Stimulated activated naive CD8-positive, alpha-beta T cell treated with anti-CD3 and anti-CD28 coated beads, Interleukin-15, amount 100 ng/mL, for 72 hours (primary cell): ENCODE data around the gene PDE4D.
"Not testable (repeated sequence)": the region's sequence is repeated elsewhere in the genome, so short reads cannot be mapped to it uniquely, and the experiment has no call there.

Experiments used
- ATAC-seq: fragments of 150-1000 bp; cut with Tn5 transposase; 2 replicates; pipeline ENCODE4 v1.10.0; 2021; ENCODE audit warnings: mild to moderate bottlenecking, moderate library complexity
- DNase-seq, 2 donors: peaks; one replicate each; pipeline ENCODE4 v3.0.0; 2021 to 2022
- H3K27ac Mint-ChIP-seq, 2 donors: one replicate each; pipeline ENCODE4 v1.8.0; 2022; ENCODE audit warnings: mild to moderate bottlenecking in 2 of 2, mixed read lengths in 2 of 2, moderate library complexity in 2 of 2
- H3K27me3 Mint-ChIP-seq: one replicate; pipeline ENCODE4 v1.8.0; 2022; ENCODE audit warnings: mixed read lengths
- H3K4me1 Mint-ChIP-seq: one replicate; pipeline ENCODE4 v1.8.0; 2022; ENCODE audit warnings: mild to moderate bottlenecking, mixed read lengths
- H3K4me3 Mint-ChIP-seq, 2 donors: one replicate each; pipeline ENCODE4 v1.8.0; 2022; ENCODE audit warnings: mild to moderate bottlenecking in 2 of 2, mixed read lengths in 2 of 2, moderate library complexity in 1 of 2
- H3K9me3 Mint-ChIP-seq, 2 donors: one replicate each; pipeline ENCODE4 v1.8.0; 2022; ENCODE audit warnings: mixed read lengths in 2 of 2

Gene PDE4D

GRCh38 chr5:58974083-58974482 lies 919.4 kb downstream of the PDE4D start:
- Mint-ChIP-seq H3K9me3 (no peaks in the 10 kb centered on the region), H3K27me3 (no peaks in the 10 kb centered on the region), H3K27ac (peak overlapping the region in 1 of 2 donors; percentile 19), H3K4me3 (no peak overlapping the region), H3K4me1 (peaks cover 10% of the 10 kb centered on the region)
- DNase-seq (no peak), ATAC-seq (no peak)

GRCh38 chr5:58972301-58972700 lies 921.2 kb downstream of the PDE4D start:
- ATAC-seq (no peak), DNase-seq (no peak)
- Mint-ChIP-seq H3K27me3 (no peaks in the 10 kb centered on the region), H3K27ac (no peak overlapping the region), H3K4me3 (no peak overlapping the region), H3K9me3 (no peaks in the 10 kb centered on the region), H3K4me1 (peaks cover 10% of the 10 kb centered on the region)

- no peak overlapping the region for H3K27ac Mint-ChIP-seq
- H3K27me3 Mint-ChIP-seq = no peaks in the 10 kb centered on the region
- ATAC-seq (no peak), DNase-seq (no peak)
- H3K4me1 Mint-ChIP-seq = peaks cover 10% of the 10 kb centered on the region
- H3K4me3 Mint-ChIP-seq = no peak overlapping the region
- no peaks in the 10 kb centered on the region for H3K9me3 Mint-ChIP-seq
Observed at GRCh38 chr5:58970766-58971165, 922.8 kb downstream of the PDE4D start.

GRCh38 chr5:58969795-58970194 lies 923.7 kb downstream of the PDE4D start:
- H3K4me3 Mint-ChIP-seq = no peak overlapping the region
- H3K27ac Mint-ChIP-seq = peak overlapping the region in 1 of 2 donors; percentile 23
- ATAC-seq = peak; percentile 62
- DNase-seq = no peak
- H3K27me3 Mint-ChIP-seq = no peaks in the 10 kb centered on the region
- peaks cover 8% of the 10 kb centered on the region for H3K4me1 Mint-ChIP-seq
- no peaks in the 10 kb centered on the region for H3K9me3 Mint-ChIP-seq

GRCh38 chr5:58969253-58969652 lies 924.3 kb downstream of the PDE4D start:
- peaks cover 2% of the 10 kb centered on the region for H3K4me1 Mint-ChIP-seq
- no peaks in the 10 kb centered on the region for H3K27me3 Mint-ChIP-seq
- H3K27ac Mint-ChIP-seq = no peak overlapping the region
- no peaks in the 10 kb centered on the region for H3K9me3 Mint-ChIP-seq
- ATAC-seq (no peak), DNase-seq (no peak)
- no peak overlapping the region for H3K4me3 Mint-ChIP-seq

- Mint-ChIP-seq H3K4me3 (no peak overlapping the region), H3K27me3 (no peaks in the 10 kb centered on the region), H3K9me3 (no peaks in the 10 kb centered on the region), H3K4me1 (no peaks in the 10 kb centered on the region), H3K27ac (peak overlapping the region in 1 of 2 donors; percentile 72)
- ATAC-seq (peak; percentile 2), DNase-seq (no peak)
Observed at GRCh38 chr5:58968350-58968749, 925.2 kb downstream of the PDE4D start.

GRCh38 chr5:58967597-58968281 lies 925.8 kb downstream of the PDE4D start:
- Mint-ChIP-seq H3K27me3 (no peaks in the 10 kb centered on the region), H3K9me3 (no peaks in the 10 kb centered on the region), H3K27ac (peak overlapping the region; percentile 52 to 72), H3K4me3 (no peak overlapping the region), H3K4me1 (no peaks in the 10 kb centered on the region)
- DNase-seq = no peak
- ATAC-seq = peak; percentile 58

GRCh38 chr5:58965677-58966414 lies 927.7 kb downstream of the PDE4D start:
- ATAC-seq (no peak), DNase-seq (no peak)
- H3K4me3 Mint-ChIP-seq = no peak overlapping the region
- H3K27me3 Mint-ChIP-seq = no peaks in the 10 kb centered on the region
- no peaks in the 10 kb centered on the region for H3K9me3 Mint-ChIP-seq
- peak overlapping the region in 1 of 2 donors; percentile 12 for H3K27ac Mint-ChIP-seq
- H3K4me1 Mint-ChIP-seq = no peaks in the 10 kb centered on the region

GRCh38 chr5:58963821-58964220 lies 929.7 kb downstream of the PDE4D start:
- Mint-ChIP-seq H3K9me3 (no peaks in the 10 kb centered on the region), H3K27me3 (no peaks in the 10 kb centered on the region), H3K4me3 (no peak overlapping the region), H3K27ac (no peak overlapping the region), H3K4me1 (no peaks in the 10 kb centered on the region)
- no peak for DNase-seq
- ATAC-seq = no peak

- Mint-ChIP-seq H3K9me3 (no peaks in the 10 kb centered on the region), H3K4me1 (no peaks in the 10 kb centered on the region), H3K27me3 (no peaks in the 10 kb centered on the region), H3K4me3 (no peak overlapping the region), H3K27ac (no peak overlapping the region)
- ATAC-seq = no peak
- no peak for DNase-seq
Observed at GRCh38 chr5:58963361-58963760, 930.2 kb downstream of the PDE4D start.

- DNase-seq = no peak
- Mint-ChIP-seq H3K4me1 (no peaks in the 10 kb centered on the region), H3K4me3 (no peak overlapping the region), H3K27ac (no peak overlapping the region), H3K9me3 (no peaks in the 10 kb centered on the region), H3K27me3 (no peaks in the 10 kb centered on the region)
- no peak for ATAC-seq
Observed at GRCh38 chr5:58961631-58962280, 931.8 kb downstream of the PDE4D start.

- ATAC-seq (no peak), DNase-seq (no peak)
- Mint-ChIP-seq H3K4me1 (no peaks in the 10 kb centered on the region), H3K27me3 (no peaks in the 10 kb centered on the region), H3K4me3 (no peak overlapping the region), H3K27ac (no peak overlapping the region), H3K9me3 (no peaks in the 10 kb centered on the region)
Observed at GRCh38 chr5:58958701-58959100, 934.8 kb downstream of the PDE4D start.

GRCh38 chr5:58953218-58953617 lies 940.3 kb downstream of the PDE4D start:
- H3K27ac Mint-ChIP-seq, H3K9me3 Mint-ChIP-seq, DNase-seq, ATAC-seq, H3K27me3 Mint-ChIP-seq, H3K4me1 Mint-ChIP-seq, H3K4me3 Mint-ChIP-seq: not testable (repeated sequence)

- H3K9me3 Mint-ChIP-seq = peaks cover 0 to 5% of the 10 kb centered on the region in 2 donors
- H3K27ac Mint-ChIP-seq = peak overlapping the region in 1 of 2 donors; percentile 54
- ATAC-seq = no peak
- no peaks in the 10 kb centered on the region for H3K27me3 Mint-ChIP-seq
- no peaks in the 10 kb centered on the region for H3K4me1 Mint-ChIP-seq
- no peak overlapping the region for H3K4me3 Mint-ChIP-seq
- DNase-seq = no peak
Observed at GRCh38 chr5:58950224-58950623, 943.3 kb downstream of the PDE4D start.

- ATAC-seq = no peak
- Mint-ChIP-seq H3K4me3 (no peak overlapping the region), H3K27me3 (no peaks in the 10 kb centered on the region), H3K9me3 (no peaks in the 10 kb centered on the region), H3K4me1 (no peaks in the 10 kb centered on the region), H3K27ac (no peak overlapping the region)
- DNase-seq = no peak
Observed at GRCh38 chr5:58946230-58946629, 947.3 kb downstream of the PDE4D start.

GRCh38 chr5:58944221-58944620 lies 949.3 kb downstream of the PDE4D start:
- H3K27ac Mint-ChIP-seq = no peak overlapping the region
- peaks cover 8% of the 10 kb centered on the region for H3K27me3 Mint-ChIP-seq
- H3K9me3 Mint-ChIP-seq = no peaks in the 10 kb centered on the region
- DNase-seq (no peak), ATAC-seq (no peak)
- no peak overlapping the region for H3K4me3 Mint-ChIP-seq
- no peaks in the 10 kb centered on the region for H3K4me1 Mint-ChIP-seq
